HK-2 (cell line): ENCODE data around the gene ACTG1.

Source experiments
- DNase-seq: peaks from one replicate; pipeline ENCODE4 v3.0.0-alpha.2; 2018; ENCODE audit not compliant: unreplicated experiment

ACTG1 gene

GRCh38 chr17:81517339-81518112 lies 4.9 kb upstream of the ACTG1 start:
- DNase-seq, result peak; percentile 13

- no peak for DNase-seq
Measured at GRCh38 chr17:81517009-81517338, 4.4 kb upstream of the ACTG1 start.

GRCh38 chr17:81516439-81516838 lies 3.8 kb upstream of the ACTG1 start:
- DNase-seq, result no peak

DNA sequence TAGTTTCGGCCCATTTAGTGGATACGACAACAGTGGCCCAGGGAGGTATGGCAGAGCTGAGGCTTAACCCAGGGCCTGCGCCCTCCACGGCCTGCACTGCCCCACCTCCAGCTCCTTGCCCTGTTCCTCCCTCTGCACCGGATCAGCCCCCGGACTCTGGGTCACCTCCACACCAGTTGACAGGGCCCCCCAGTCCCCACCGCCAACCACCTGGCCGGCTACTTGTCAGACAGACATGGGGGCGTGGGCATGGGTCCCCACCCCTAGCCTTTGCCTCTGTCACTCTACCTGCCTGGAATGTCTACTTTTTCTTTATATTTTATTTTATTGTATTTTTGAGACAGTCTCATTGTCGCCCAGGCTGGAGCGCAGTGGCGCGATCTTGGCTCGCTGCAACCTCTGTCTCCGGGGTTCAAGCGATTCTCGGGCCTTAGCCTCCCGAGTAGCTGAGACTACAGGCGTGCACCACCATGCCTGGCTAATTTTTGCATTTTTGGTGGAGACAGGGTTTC lies 3.0 kb upstream of the ACTG1 start:
- no peak for DNase-seq

DNA sequence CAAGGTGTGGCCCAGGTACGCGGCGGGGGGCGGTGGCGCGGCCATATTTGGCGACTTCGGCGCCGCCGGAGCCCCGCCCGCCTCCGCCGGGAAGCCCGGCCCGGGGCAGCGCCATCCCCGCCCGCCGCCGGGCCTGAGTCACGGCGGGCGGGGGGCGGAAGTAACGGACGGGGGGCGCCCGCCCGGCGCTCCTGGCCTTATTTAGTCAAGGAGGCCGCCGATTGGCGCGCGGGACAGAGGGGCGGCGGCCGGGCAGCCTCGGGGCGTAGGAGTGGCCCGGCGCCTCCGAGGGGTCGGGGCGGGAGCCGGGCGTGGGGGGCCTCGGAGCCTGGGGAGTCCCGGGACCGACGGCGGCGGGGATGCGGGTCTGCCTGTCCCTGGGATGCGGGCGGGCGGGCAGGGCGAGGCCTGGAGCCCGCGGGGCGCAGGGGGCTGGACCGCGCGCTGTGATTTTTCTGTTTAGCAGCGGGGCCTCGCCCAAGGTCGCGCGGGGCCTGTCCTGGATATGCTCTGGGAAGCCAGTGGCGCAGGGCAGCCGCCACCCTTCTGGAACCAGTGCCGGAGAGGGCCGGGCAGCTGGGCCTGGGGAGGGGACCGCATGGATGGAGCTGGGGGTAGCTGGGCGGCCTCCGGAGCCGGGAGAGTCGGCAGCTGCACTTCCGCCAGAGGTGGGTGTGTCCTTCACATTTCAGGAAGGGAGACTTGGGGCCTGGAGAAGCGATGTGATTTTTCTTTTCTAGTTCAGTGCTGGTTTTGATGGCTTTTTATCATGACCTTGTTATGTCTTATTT lies 2.3 kb upstream of the ACTG1 start:
- DNase-seq, result peak; percentile 81

DNA sequence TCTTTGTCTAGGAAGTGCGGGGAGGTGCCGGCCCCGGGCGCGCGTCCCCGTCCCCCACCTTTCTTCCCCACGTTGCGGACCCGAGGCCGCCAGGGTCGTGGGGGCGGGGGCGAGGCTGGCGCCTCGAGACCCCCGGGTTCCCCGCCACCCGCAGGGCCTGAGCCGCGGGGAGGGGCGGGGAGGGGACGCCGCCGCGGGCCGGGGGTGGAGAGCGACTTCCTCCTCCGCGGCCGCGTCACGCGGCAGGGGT lies 1.8 kb upstream of the ACTG1 start:
- no peak for DNase-seq

GRCh38 chr17:81513753-81514488 lies 1.3 kb upstream of the ACTG1 start:
- DNase-seq, result peak; percentile 82

GRCh38 chr17:81513372-81513752 lies 763 bp upstream of the ACTG1 start:
- DNase-seq, result peak; percentile 72

DNA sequence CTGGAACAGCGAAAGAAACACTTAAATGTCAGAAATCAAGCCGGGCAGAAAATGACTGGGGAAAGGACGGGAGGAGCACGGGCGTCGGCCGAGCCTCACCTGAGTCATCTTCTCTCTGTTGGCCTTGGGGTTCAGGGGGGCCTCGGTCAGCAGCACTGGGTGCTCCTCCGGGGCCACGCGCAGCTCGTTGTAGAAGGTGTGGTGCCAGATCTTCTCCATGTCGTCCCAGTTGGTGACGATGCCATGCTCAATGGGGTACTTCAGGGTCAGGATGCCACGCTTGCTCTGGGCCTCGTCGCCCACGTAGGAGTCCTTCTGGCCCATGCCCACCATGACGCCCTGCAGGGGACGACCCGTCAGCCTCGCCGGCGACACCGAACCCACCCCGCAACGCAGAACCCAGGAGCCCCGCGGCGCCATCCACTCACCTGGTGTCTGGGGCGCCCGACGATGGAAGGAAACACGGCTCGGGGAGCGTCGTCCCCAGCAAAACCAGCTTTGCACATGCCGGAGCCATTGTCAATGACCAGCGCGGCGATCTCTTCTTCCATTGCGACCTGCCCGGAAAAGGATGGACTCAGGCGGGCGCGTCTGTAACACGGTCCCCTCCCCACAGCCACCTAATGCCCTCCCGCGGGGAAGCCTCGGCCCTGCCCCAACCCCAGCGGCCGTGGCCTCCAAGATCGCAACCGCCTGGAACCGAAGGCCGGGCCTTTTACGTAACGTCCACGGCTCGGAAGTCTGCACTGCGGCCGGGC lies 616 bp downstream of the ACTG1 start:
- DNase-seq, result no peak

DNA sequence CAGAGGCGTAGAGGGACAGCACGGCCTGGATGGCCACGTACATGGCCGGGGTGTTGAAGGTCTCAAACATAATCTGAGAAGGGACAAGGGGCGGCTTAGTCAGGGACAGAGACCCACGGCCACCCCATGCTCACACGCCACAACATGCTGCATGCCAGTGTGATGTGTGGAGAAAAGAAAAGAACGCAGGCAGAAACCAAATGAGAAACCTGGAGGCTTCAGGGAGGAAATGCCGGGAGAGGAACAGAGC lies 1.1 kb downstream of the ACTG1 start:
- no peak for DNase-seq

DNA sequence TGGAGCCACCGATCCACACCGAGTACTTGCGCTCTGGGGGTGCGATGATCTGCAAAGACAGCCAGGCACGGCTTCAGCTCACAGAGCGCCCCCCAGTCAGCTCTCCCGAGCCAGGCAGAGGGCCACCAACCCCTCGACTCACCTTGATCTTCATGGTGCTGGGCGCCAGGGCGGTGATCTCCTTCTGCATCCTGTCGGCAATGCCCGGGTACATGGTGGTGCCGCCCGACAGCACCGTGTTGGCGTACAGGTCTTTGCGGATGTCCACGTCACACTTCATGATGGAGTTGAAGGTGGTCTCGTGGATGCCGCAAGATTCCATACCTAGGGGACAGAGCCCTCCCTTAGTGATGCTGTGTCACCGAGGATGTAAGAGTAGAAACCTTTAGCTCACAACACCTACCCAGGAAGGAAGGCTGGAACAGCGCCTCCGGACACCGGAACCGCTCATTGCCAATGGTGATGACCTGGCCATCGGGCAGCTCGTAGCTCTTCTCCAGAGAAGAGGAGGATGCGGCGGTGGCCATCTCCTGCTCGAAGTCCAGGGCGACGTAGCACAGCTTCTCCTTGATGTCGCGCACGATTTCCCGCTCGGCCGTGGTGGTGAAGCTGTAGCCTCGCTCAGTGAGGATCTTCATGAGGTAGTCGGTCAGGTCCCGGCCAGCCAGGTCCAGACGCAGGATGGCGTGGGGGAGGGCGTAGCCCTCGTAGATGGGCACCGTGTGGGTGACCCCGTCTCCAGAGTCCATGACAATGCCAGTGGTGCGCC lies 1.6 kb downstream of the ACTG1 start:
- DNase-seq, result no peak

GRCh38 chr17:81509972-81510784 lies 2.4 kb downstream of the ACTG1 start:
- DNase-seq, result no peak

DNA sequence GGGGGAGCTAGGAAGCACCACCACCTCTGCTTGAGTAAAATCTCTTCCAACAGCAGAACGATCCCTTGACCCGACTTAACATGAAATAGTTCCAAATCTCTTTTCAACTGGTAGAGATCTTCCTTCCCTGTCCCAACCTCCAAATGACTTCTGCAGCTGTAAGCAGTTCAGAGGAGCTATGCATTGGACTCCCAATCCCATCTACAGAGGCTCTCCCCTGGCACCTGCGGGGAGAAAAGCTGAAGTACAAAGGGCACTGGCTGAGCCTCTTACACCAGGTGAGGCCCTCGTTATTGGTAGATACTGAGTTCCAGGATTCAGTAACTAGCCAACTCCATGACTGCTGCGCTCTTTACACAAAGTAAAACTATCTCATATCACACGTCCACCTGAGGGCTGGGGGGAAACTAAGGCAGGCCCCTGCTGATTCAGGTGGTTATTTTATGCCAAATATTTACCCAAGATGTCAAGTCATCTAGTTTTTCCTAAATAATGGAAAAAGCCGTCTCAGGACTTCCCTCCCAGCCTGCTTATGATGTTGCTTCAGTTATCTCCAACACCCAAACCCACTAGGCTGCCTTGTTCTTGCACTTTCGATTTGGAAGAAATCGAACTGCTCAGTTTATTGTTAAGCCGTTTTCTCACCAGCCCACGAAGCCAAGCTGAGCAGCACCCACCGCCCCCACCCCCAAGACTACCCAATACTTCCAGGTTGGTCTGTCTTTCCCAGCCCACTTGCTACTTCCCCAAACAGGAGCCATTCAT lies 3.2 kb downstream of the ACTG1 start:
- DNase-seq, result peak; percentile 74

DNA sequence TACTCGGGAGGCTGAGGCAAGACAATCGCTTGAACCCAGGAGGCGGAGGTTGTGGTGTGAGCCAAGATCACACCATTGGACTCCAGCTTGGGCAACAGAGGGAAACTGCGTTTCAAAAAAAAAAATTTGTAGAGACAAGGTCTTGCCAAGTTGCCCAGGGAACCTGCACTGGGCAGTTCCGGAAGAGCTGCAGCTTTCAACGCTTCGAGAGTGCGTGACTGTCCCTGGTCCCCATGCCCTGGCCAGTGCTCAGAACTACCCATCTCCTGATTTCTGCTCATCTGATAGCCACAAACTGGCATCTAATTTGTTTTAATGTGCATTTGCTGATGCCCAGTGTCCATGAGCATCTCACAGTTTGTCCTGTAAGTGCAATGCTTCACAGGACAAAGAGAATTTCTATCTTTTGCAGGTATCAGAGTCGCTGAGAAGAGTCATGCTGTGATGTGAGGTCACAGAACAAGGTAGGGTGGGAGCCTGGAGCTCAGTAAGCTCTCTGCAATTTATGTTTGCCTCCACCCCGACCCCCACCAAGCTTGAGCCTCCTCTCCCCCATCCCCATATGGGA lies 3.9 kb downstream of the ACTG1 start:
- peak; percentile 78 for DNase-seq

DNA sequence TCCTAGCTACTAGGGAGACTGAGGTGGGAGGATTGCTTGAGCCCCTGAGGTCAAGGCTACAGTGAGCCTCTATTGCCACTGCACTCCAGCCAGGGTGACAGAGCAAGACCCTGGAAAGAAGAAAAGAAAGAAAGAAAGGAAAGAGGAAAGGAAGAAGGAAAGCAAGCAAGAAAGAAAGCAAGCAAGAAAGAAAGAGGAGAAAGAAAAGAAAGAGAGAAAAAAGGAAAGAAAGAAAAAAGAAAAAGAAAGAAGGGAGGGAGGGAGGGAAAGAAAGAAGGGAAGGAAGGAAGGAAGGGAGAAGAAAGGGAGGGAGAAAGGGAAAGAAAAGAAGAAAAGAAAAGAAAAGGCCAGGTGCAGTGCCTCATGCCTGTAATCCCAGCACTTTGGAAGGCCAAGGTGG lies 9.0 kb downstream of the ACTG1 start:
- DNase-seq, result no peak

DNA sequence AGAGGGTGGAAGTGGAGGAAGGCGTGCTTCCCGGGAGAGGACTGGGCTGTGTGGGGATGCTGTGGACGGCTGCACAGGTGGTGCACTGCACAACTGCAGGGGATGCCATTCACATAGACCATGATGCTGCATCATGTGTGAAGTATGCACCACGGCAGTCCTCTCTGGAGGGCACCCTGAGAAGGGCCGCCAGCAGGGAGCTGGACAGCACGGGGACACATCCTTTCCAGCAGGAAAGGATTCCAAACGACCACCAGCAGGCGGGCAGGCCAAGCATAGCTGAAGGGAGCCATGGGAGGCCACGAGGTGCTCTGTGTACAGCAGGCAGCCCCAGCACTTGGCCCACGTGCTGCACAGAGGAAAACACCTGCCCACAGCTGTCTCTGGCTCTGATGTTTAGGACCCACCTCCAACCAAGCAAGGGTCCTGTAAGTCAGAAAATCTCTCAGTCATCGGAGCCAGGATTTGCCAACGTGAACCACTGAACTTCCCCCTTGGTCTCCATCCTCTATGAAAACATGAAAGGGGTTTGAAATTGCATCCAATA lies 10.1 kb downstream of the ACTG1 start:
- DNase-seq, result no peak

DNA sequence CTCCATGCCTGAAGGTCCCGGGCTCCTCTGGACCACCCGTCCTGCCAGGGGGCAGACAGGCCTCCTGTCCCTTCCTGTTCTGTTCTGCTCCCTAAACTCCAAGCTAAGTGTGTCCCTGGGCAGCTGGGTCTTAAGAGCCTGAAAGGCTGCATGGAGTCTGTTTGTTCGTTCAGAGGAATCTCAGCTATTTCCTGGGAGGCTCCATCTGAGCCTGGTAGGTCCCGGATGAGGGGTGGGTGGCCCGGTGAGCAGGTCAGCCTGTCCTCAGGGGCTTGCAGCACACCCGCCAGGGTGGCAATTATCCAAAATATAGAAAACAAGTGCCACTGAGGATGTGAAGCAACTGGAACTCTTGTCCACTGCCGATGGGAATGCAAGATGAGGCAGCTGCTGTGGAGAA lies 12.6 kb downstream of the ACTG1 start:
- no peak for DNase-seq

- no peak for DNase-seq
Measured at GRCh38 chr17:81499601-81499970, 13.0 kb downstream of the ACTG1 start.

GRCh38 chr17:81498953-81499600 lies 13.5 kb downstream of the ACTG1 start:
- DNase-seq, result no peak
